AG04450 (cell line): Measurements from ENCODE around the gene POC1B. TPM values are rescaled to one million over a fixed set of nuclear protein-coding genes. Genes with fewer than 3 reads are reported as not detected.

Experiments used
- CTCF ChIA-PET: fragments of 300-600, 350-600 bp; formaldehyde crosslinking; extraction: SDS; loops from one replicate; lab custom pipeline; 2022; ENCODE audit warnings: antibody characterized with exemption, inconsistent platforms; lab: Charles Lee
- POLR2A ChIA-PET: fragments of 350-600 bp; formaldehyde crosslinking; extraction: SDS; loops from one replicate; lab custom pipeline; 2021; ENCODE audit warnings: antibody characterized with exemption, inconsistent platforms; lab: Yijun Ruan, JAX
- DNase-seq: peaks from one replicate; pipeline ENCODE4 v3.0.0-alpha.2; 2011; ENCODE audit warnings: low read depth, low spot score
- H3K27ac ChIP-seq: one replicate; pipeline ENCODE4 v1.5.1; 2012; ENCODE audit warnings: low read depth, low read length, control low read depth
- H3K27me3 ChIP-seq: one replicate; pipeline ENCODE4 v1.6.0; 2012; ENCODE audit warnings: low read length; ENCODE audit not compliant: control insufficient read depth, insufficient read depth
- H3K4me3 ChIP-seq: 2 replicates; pipeline ENCODE4 v1.5.1; 2011; ENCODE audit warnings: mild to moderate bottlenecking, low read depth, low read length, control low read depth
- H3K9me3 ChIP-seq: 2 replicates; pipeline ENCODE4 v1.5.1; 2012; ENCODE audit warnings: low read length; ENCODE audit not compliant: control insufficient read depth, insufficient read depth
- polyA plus RNA-seq: library from polyadenylated mRNA; depleted of rRNA; stranded (reverse); fragments of >200 nt; gene quantifications from 2 replicates; pipeline ENCODE4 v1.2.3, GENCODE V29; 2011
- TF ChIP-seq, protein P1 (sequence below): IDR thresholded peaks from 2 replicates; pipeline ENCODE4 v1.5.1; 2011; ENCODE audit warnings: low read depth, low read length, control low read depth, inconsistent platforms

The POC1B gene
- polyA plus RNA-seq, 1 experiment: 11.9 TPM

DNA sequence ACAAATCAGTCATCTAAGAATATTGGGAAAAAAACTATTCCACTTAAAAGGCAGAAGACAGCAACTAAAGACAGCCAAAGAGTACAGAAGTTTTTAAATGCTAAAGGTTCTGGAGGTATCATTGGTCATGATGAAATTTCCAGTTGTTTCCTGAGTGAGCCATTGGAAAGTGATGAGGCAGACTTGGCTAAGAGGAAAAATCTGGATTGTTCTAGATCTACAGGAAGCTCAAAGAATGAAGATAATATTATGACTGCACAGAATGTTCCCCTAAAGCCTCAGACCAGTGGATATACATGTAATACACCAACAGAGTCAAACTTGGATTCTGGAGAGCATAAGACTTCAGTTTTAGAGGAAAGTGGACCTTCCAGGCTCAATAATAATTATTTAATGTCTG lies 24.1 kb downstream of the POC1B start:
- TF ChIP-seq, protein P1, sequence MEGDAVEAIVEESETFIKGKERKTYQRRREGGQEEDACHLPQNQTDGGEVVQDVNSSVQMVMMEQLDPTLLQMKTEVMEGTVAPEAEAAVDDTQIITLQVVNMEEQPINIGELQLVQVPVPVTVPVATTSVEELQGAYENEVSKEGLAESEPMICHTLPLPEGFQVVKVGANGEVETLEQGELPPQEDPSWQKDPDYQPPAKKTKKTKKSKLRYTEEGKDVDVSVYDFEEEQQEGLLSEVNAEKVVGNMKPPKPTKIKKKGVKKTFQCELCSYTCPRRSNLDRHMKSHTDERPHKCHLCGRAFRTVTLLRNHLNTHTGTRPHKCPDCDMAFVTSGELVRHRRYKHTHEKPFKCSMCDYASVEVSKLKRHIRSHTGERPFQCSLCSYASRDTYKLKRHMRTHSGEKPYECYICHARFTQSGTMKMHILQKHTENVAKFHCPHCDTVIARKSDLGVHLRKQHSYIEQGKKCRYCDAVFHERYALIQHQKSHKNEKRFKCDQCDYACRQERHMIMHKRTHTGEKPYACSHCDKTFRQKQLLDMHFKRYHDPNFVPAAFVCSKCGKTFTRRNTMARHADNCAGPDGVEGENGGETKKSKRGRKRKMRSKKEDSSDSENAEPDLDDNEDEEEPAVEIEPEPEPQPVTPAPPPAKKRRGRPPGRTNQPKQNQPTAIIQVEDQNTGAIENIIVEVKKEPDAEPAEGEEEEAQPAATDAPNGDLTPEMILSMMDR: no peak
- Histone ChIP-seq H3K27me3 (no peaks in the 10 kb centered on the region), H3K27ac (no peak overlapping the region), H3K4me3 (no peak overlapping the region), H3K9me3 (no peaks in the 10 kb centered on the region; the same call in 1 of the 2 replicates)
- POLR2A ChIA-PET: no interaction called here
- CTCF ChIA-PET: no interaction called here
- no peak for DNase-seq

DNA sequence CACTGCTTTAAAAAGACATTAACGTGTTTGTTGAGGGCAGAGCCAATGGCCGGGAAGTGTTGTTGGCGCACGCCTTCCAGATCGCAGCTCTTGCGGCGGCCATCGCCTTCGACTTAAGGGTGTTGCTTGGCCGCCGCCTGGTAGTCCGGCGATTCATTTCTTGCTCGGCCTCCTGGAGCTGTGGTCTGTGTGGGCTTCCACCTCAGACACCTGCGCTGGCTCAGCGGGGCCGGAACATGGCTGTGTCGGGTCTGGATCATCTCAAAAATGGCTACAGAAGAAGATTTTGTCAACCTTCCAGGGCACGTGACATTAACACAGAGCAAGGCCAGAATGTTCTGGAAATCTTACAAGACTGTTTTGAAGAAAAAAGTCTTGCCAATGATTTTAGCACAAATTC lies 26.0 kb downstream of the POC1B start:
- H3K4me3 ChIP-seq: no peak overlapping the region
- POLR2A ChIA-PET: no interaction called here
- CTCF ChIA-PET: no interaction called here
- H3K9me3 ChIP-seq: no peaks in the 10 kb centered on the region; the same call in 1 of the 2 replicates
- H3K27ac ChIP-seq: no peak overlapping the region
- no peak for DNase-seq
- TF ChIP-seq, protein P1: no peak
- H3K27me3 ChIP-seq: no peaks in the 10 kb centered on the region

DNA sequence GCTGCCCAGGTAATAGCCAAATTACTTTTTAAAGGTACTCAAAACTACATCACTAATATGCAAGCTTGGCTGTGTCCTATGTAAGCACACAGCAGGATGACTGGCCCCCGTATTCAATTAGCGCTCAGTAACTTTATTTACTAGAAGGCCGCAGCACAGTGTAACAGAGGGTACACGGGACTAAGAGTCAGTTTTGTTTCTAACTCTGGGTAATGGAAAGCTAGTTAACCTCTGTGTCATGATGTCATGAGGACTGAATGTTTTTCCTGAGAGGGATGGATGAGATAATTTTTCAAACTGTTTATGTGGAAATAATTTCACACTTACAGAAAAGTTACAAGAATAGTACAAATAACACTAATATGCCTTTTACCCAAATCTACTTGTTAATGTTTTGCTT lies 28.4 kb downstream of the POC1B start:
- DNase-seq: no peak
- Histone ChIP-seq H3K27me3 (no peaks in the 10 kb centered on the region), H3K9me3 (no peaks in the 10 kb centered on the region), H3K27ac (no peak overlapping the region), H3K4me3 (no peak overlapping the region)
- CTCF ChIA-PET: interaction anchor here (1.0 to 1.1 kb wide), 2 partner anchors 28 to 32 kb away, joined by 4 read pairs; no protein-coding TSS in a partner anchor
- POLR2A ChIA-PET: no interaction called here
- TF ChIP-seq, protein P1: no peak

DNA sequence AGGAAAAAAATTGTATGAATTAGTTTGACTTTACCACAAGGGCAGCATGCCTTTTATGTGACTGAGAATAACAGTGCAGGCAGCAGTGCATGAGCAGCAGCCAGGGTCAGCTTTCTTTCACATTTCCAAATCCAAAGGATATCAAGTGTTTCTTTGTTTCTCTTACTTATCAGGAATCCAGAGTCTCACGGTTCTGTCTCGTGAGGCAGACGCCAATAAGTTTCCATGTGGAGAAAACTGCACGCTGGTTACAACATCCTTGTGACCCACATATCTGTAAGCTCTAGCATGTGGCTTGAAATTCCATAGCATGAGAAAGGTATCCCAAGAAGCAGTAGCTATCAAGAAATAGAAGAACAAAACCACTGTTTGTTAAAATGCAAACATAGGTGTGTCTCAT lies 28.8 kb downstream of the POC1B start:
- H3K4me3 ChIP-seq: no peak overlapping the region
- DNase-seq: no peak
- H3K27ac ChIP-seq: no peak overlapping the region
- no peaks in the 10 kb centered on the region for H3K27me3 ChIP-seq
- TF ChIP-seq, protein P1: no peak
- no peaks in the 10 kb centered on the region for H3K9me3 ChIP-seq
- POLR2A ChIA-PET: interaction anchor here (0.6 kb wide), 1 partner anchor 926 kb away, joined by 3 read pairs; no protein-coding TSS in a partner anchor
- CTCF ChIA-PET: interaction anchor here (0.6 to 1.4 kb wide), 5 partner anchors 26 to 479 kb away, joined by 3 to 5 read pairs (median 4); no protein-coding TSS in a partner anchor

DNA sequence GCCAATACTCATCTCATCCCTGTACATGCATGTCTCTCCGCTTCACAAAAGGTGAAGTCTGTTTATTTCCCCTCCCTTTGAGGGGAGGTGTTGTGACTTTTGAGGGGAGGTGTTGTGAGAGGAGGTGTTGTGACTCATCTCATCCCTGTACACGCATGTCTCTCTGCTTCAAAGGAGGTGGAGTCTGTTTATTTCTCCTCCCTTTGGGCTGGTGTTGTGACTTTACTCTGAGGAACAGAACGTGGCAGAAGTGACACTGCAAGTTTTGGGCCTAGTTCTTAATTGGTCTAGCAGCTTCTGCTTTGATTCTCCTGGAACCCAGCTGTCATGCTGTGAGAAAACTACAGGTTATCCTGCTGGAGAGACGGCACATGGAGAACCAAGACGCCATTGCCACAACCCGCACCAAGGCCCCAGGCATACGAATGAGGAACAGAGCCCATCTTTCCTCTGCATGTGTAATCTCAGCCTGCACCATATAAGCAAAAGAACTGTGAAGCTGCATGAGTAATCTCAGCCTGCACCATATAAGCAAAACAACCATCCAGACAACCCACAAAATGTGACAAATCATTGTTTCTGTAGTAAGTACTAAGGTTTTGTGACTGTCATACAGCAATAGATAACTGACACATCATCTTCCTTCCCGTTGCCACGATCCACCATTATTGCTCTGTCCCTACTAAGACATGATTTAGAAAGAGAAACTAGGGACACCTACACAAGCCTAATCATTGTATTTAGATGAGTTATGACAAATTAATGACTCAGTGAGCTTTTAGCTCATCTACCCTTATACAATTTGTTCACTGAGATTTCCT lies 31.2 kb downstream of the POC1B start:
- Histone ChIP-seq H3K27ac (peak overlapping the region; percentile 34), H3K4me3 (no peak overlapping the region), H3K27me3 (no peaks in the 10 kb centered on the region), H3K9me3 (no peaks in the 10 kb centered on the region)
- TF ChIP-seq, protein P1: no peak
- ChIA-PET CTCF (interaction anchor here (1.1 kb wide), 1 partner anchor 30 kb away, joined by 4 read pairs; the partner anchor contains the start of gene GALNT4), POLR2A (interaction anchor here (0.6 kb wide), 1 partner anchor 32 kb away, joined by 3 read pairs; no protein-coding TSS in a partner anchor)
- DNase-seq: no peak
